HG03442 (cell line): ENCODE data around the gene HDAC10.

Source experiments
- ATAC-seq: cut with Tn5 transposase; IDR thresholded peaks from one replicate; pipeline ENCODE4 v1.9.1; 2021; ENCODE audit warnings: mild to moderate bottlenecking, moderate library complexity; ENCODE audit not compliant: unreplicated experiment

Gene HDAC10

GRCh38 chr22:50244420-50245213 is 6.4 kb downstream of the HDAC10 start, which contains the start of gene TUBGCP6:
Gene TUBGCP6, minus strand, starts transcription at chr22:50245023. Its CDS starts 564 bp downstream, at chr22:50244459.
- peak; percentile 65 for ATAC-seq

- no peak for ATAC-seq
Observed at GRCh38 chr22:50243685-50244419, 7.2 kb downstream of the HDAC10 start.

GRCh38 chr22:50242406-50242949 is 8.6 kb downstream of the HDAC10 start:
- ATAC-seq = no peak

GRCh38 chr22:50238755-50239154 is 12.3 kb downstream of the HDAC10 start:
- no peak for ATAC-seq

GRCh38 chr22:50236731-50237409 is 14.2 kb downstream of the HDAC10 start:
- no peak for ATAC-seq

- no peak for ATAC-seq
Observed at GRCh38 chr22:50233223-50233622, 17.8 kb downstream of the HDAC10 start.

- ATAC-seq = no peak
Observed at GRCh38 chr22:50232481-50233151, 18.4 kb downstream of the HDAC10 start.

- ATAC-seq = no peak
Observed at GRCh38 chr22:50229370-50229769, 21.7 kb downstream of the HDAC10 start.

GRCh38 chr22:50228366-50228765 is 22.7 kb downstream of the HDAC10 start:
- no peak for ATAC-seq

- ATAC-seq = no peak
Observed at GRCh38 chr22:50227579-50228215, 23.4 kb downstream of the HDAC10 start.

GRCh38 chr22:50226875-50227165 is 24.2 kb downstream of the HDAC10 start:
- no peak for ATAC-seq

GRCh38 chr22:50226063-50226874 is 24.8 kb downstream of the HDAC10 start:
- ATAC-seq = no peak

GRCh38 chr22:50225200-50225969 is 25.7 kb downstream of the HDAC10 start:
- no peak for ATAC-seq

GRCh38 chr22:50224071-50224470 is 27.0 kb downstream of the HDAC10 start:
- no peak for ATAC-seq

GRCh38 chr22:50222508-50222907 is 28.6 kb downstream of the HDAC10 start:
- no peak for ATAC-seq

GRCh38 chr22:50221410-50222300 is 29.4 kb downstream of the HDAC10 start:
- no peak for ATAC-seq

GRCh38 chr22:50220603-50221409 is 30.3 kb downstream of the HDAC10 start:
- ATAC-seq = no peak
